ENCODE data around the gene ARHGAP44. TPM values are rescaled to one million over a fixed set of nuclear protein-coding genes. Genes with fewer than 3 reads are reported as not detected.

The ARHGAP44 gene
- total and polyA plus RNA-seq, 2 donors (not counting 3 experiments of a cell fraction or from before 2014, with no cell fraction given): 0.11 to 0.42 TPM

DNA sequence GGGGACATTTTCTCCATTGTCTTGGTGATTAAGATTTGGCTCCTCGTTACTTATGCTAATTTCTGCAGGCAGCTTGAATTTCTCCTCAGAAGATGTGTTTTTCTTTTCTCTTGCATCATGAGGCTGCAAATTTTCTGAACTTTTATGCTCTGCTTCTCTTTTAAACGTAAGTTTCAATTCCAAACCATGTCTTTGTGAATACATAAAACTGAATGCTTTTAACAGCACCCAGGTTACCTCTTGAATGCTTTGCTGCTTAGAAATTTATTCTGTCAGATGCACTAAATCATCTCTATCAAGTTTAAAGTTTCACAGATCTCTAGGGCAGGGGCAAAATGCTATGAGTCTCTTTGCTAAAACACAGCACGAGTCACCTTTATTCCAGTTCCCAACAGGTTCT lies 19.4 kb downstream of the ARHGAP44 start:
- dilution Hi-C loops (cut with MboI; ENCODE audit: extremely low pct_ligation_motif_present, low sequenced_read_pairs): no loop called here
- Histone ChIP-seq H3K9ac (replicated peaks; ENCODE audit: extremely low read depth, insufficient read depth, low read length) (no peak overlapping the region), H3K9me3 (replicated peaks; ENCODE audit: control insufficient read depth, insufficient read depth, low read length) (no peaks in the 10 kb centered on the region), H4K20me1 (replicated peaks; ENCODE audit: control insufficient read depth, extremely low read depth, insufficient read depth, low read length) (no peaks in the 10 kb centered on the region), H3K4me3 (replicated peaks in 1 of 3; ENCODE audit: insufficient read depth in 1 of 3, low read depth in 1 of 3, low read length in 3 of 3) (no peak overlapping the region), H3K27ac (ENCODE audit: insufficient read depth, low read depth, low read length) (no peak overlapping the region), H3K27me3 (ENCODE audit: control insufficient read depth in 2 of 2, insufficient read depth in 2 of 2, low read length in 2 of 2) (no peaks in the 10 kb centered on the region), H3K4me1 (ENCODE audit: control insufficient read depth, extremely low read depth, insufficient read depth, low read length) (no peaks in the 10 kb centered on the region), H3K9me1 (replicated peaks; ENCODE audit: control insufficient read depth, extremely low read depth, insufficient read depth, low read length) (no peaks in the 10 kb centered on the region), H2AFZ (ENCODE audit: low read depth, low read length) (no peak overlapping the region), H3K4me2 (ENCODE audit: insufficient read depth, low read length) (no peak overlapping the region), H3K79me2 (ENCODE audit: control insufficient read depth, insufficient read depth, low read length) (no peaks in the 10 kb centered on the region), H3K36me3 (ENCODE audit: control insufficient read depth in 2 of 2, extremely low read depth in 1 of 2, insufficient read depth in 2 of 2, low read length in 2 of 2) (no peaks in the 10 kb centered on the region)
- no peak for DNase-seq (ENCODE audit: low read depth, low spot score)
- intact Hi-C loops (cut with micrococcal nuclease): no loop called here
- POLR2A ChIA-PET: no interaction called here
- no peak for TF ChIP-seq MYC (IDR thresholded peaks at IDR 0.05; ENCODE audit: low read depth, low read length)
- TF ChIP-seq, protein P1, sequence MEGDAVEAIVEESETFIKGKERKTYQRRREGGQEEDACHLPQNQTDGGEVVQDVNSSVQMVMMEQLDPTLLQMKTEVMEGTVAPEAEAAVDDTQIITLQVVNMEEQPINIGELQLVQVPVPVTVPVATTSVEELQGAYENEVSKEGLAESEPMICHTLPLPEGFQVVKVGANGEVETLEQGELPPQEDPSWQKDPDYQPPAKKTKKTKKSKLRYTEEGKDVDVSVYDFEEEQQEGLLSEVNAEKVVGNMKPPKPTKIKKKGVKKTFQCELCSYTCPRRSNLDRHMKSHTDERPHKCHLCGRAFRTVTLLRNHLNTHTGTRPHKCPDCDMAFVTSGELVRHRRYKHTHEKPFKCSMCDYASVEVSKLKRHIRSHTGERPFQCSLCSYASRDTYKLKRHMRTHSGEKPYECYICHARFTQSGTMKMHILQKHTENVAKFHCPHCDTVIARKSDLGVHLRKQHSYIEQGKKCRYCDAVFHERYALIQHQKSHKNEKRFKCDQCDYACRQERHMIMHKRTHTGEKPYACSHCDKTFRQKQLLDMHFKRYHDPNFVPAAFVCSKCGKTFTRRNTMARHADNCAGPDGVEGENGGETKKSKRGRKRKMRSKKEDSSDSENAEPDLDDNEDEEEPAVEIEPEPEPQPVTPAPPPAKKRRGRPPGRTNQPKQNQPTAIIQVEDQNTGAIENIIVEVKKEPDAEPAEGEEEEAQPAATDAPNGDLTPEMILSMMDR (IDR thresholded peaks at IDR 0.05; ENCODE audit: extremely low read depth in 1 of 2, insufficient read depth in 1 of 2, low read depth in 1 of 2, low read length in 2 of 2): no peak
- no peak for TF ChIP-seq FOS (IDR thresholded peaks at IDR 0.05; ENCODE audit: borderline replicate concordance, insufficient read depth, low read length)
- no peak for FAIRE-seq
- no TSS peak for BruUV-seq (replicated peaks)
- CTCF ChIA-PET: no interaction called here

DNA sequence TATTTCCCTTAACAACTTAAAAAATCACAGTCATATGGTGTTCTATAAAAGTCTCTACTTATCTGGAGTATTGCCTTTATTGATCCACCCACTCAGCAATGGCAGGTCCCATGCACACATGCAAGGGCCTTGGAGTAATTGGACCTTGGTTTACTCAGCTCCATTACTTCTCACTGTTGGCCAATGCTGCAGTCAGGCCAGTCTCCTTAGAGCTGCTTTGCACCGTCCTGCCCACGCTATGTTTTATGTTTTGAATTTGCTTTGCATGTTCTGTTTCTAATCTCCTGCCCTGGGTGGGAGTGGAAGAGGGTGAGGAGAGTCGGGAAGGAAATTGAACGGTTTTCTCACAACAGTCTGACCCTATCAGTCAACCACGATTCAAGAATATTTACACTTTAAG lies 23.6 kb downstream of the ARHGAP44 start:
- Histone ChIP-seq H3K27me3 (ENCODE audit: control insufficient read depth in 2 of 2, insufficient read depth in 2 of 2, low read length in 2 of 2) (no peaks in the 10 kb centered on the region), H4K20me1 (replicated peaks; ENCODE audit: control insufficient read depth, extremely low read depth, insufficient read depth, low read length) (no peaks in the 10 kb centered on the region), H3K4me1 (ENCODE audit: control insufficient read depth, extremely low read depth, insufficient read depth, low read length) (no peaks in the 10 kb centered on the region), H3K36me3 (ENCODE audit: control insufficient read depth in 2 of 2, extremely low read depth in 1 of 2, insufficient read depth in 2 of 2, low read length in 2 of 2) (no peaks in the 10 kb centered on the region), H3K79me2 (ENCODE audit: control insufficient read depth, insufficient read depth, low read length) (no peaks in the 10 kb centered on the region), H3K9me3 (replicated peaks; ENCODE audit: control insufficient read depth, insufficient read depth, low read length) (no peaks in the 10 kb centered on the region), H3K4me3 (replicated peaks in 1 of 3; ENCODE audit: insufficient read depth in 1 of 3, low read depth in 1 of 3, low read length in 3 of 3) (no peak overlapping the region), H3K27ac (ENCODE audit: insufficient read depth, low read depth, low read length) (no peak overlapping the region), H3K9ac (replicated peaks; ENCODE audit: extremely low read depth, insufficient read depth, low read length) (no peak overlapping the region), H3K4me2 (ENCODE audit: insufficient read depth, low read length) (no peak overlapping the region), H3K9me1 (replicated peaks; ENCODE audit: control insufficient read depth, extremely low read depth, insufficient read depth, low read length) (no peaks in the 10 kb centered on the region), H2AFZ (ENCODE audit: low read depth, low read length) (no peak overlapping the region)
- no peak for DNase-seq (ENCODE audit: low read depth, low spot score)
- intact Hi-C loops (cut with micrococcal nuclease) (no loop called here), dilution Hi-C loops (cut with MboI; ENCODE audit: extremely low pct_ligation_motif_present, low sequenced_read_pairs) (no loop called here)
- POLR2A ChIA-PET: no interaction called here
- CTCF ChIA-PET: no interaction called here
- BruUV-seq (replicated peaks): no TSS peak
- TF ChIP-seq, protein P1 (IDR thresholded peaks at IDR 0.05; ENCODE audit: extremely low read depth in 1 of 2, insufficient read depth in 1 of 2, low read depth in 1 of 2, low read length in 2 of 2): no peak
- TF ChIP-seq MYC (IDR thresholded peaks at IDR 0.05; ENCODE audit: low read depth, low read length) (no peak), EZH2 (IDR thresholded peaks at IDR 0.05; ENCODE audit: borderline replicate concordance, low read depth, low read length, severe bottlenecking) (no peak), POLR2AphosphoS5 (IDR thresholded peaks at IDR 0.05; ENCODE audit: insufficient read depth, low read depth, low read length) (no peak), GATA2 (IDR thresholded peaks at IDR 0.05; ENCODE audit: insufficient read depth, insufficient read length, low read depth, low read length) (no peak), JUN (IDR thresholded peaks at IDR 0.05; ENCODE audit: borderline replicate concordance, insufficient read depth, insufficient read length, low read depth) (no peak), MAX (IDR thresholded peaks at IDR 0.05; ENCODE audit: insufficient read depth, insufficient read length) (no peak), POLR2A (IDR thresholded peaks at IDR 0.05; ENCODE audit: low read depth, low read length) (no peak), FOS (IDR thresholded peaks at IDR 0.05; ENCODE audit: borderline replicate concordance, insufficient read depth, low read length) (no peak)
- FAIRE-seq: no peak

Measured in endothelial cell of umbilical vein (primary cell).